Activated T-cell treated with anti-CD3 and anti-CD28 coated beads for 48 hours (primary cell): ENCODE measurements around the gene PRKCQ.

Experiments
- DNase-seq: peaks from one replicate; pipeline ENCODE4 v3.0.0-alpha.2; 2020; ENCODE audit warnings: low read depth

PRKCQ gene

GRCh38 chr10:6405713-6406112 is 174.4 kb downstream of the PRKCQ start:
- DNase-seq: no peak

GRCh38 chr10:6404127-6405072 is 175.7 kb downstream of the PRKCQ start:
- DNase-seq: no peak

- DNase-seq: no peak
These were observed 177.1 kb downstream of the PRKCQ start for GRCh38 chr10:6402960-6403359.

- DNase-seq: no peak
These were observed 177.7 kb downstream of the PRKCQ start for GRCh38 chr10:6402349-6402709.

- no peak for DNase-seq
These were observed 178.3 kb downstream of the PRKCQ start for GRCh38 chr10:6401558-6402348.

GRCh38 chr10:6400821-6401465 is 179.1 kb downstream of the PRKCQ start:
- DNase-seq: no peak

GRCh38 chr10:6400331-6400730 is 179.7 kb downstream of the PRKCQ start:
- DNase-seq: no peak

GRCh38 chr10:6399879-6400278 is 180.2 kb downstream of the PRKCQ start:
- DNase-seq: no peak

GRCh38 chr10:6399231-6399741 is 180.8 kb downstream of the PRKCQ start:
- DNase-seq: no peak

GRCh38 chr10:6398399-6398798 is 181.7 kb downstream of the PRKCQ start:
- DNase-seq: no peak

GRCh38 chr10:6396652-6397051 is 183.4 kb downstream of the PRKCQ start:
- no peak for DNase-seq

GRCh38 chr10:6396226-6396625 is 183.8 kb downstream of the PRKCQ start:
- DNase-seq: no peak

- no peak for DNase-seq
These were observed 184.5 kb downstream of the PRKCQ start for GRCh38 chr10:6395606-6396005.

GRCh38 chr10:6394084-6394483 is 186.0 kb downstream of the PRKCQ start:
- no peak for DNase-seq

GRCh38 chr10:6393168-6393567 is 186.9 kb downstream of the PRKCQ start:
- no peak for DNase-seq

- no peak for DNase-seq
These were observed 189.7 kb downstream of the PRKCQ start for GRCh38 chr10:6390213-6390845.

- no peak for DNase-seq
These were observed 191.7 kb downstream of the PRKCQ start for GRCh38 chr10:6388261-6388893.

GRCh38 chr10:6386960-6387359 is 193.1 kb downstream of the PRKCQ start:
- DNase-seq: no peak

- DNase-seq: no peak
These were observed 193.7 kb downstream of the PRKCQ start for GRCh38 chr10:6386346-6386745.

GRCh38 chr10:6385665-6386064 is 194.4 kb downstream of the PRKCQ start:
- DNase-seq: no peak

GRCh38 chr10:6384847-6385246 is 195.2 kb downstream of the PRKCQ start:
- no peak for DNase-seq
